HG03139 (cell line): ENCODE measurements around the gene PODXL2.
"Not testable (repeated sequence)": the region's sequence is repeated elsewhere in the genome, so short reads cannot be mapped to it uniquely, and the experiment has no call there.

Experiments
- ATAC-seq: cut with Tn5 transposase; IDR thresholded peaks from one replicate; pipeline ENCODE4 v1.9.1; 2021; ENCODE audit not compliant: unreplicated experiment

The PODXL2 gene

DNA sequence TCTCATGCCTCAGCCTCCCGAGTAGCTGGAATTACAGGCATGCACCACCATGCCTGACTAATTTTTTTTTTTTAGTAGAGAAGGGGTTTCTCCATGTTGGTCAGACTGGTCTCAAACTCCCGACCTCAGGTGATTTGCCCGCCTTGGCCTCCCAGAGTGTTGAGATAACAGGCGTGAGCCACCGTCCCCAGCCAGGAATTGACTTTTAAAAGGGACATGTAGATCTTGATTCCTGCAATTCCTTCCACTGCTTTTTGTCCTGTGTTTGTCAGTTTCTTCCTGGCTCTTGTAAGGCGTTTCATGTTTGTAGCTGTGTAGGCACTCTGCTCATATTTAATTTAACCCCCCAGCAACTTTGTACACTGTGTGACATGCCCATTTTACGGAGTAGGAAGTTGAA, 23.4 kb upstream of the PODXL2 start:
- not testable (repeated sequence) for ATAC-seq

DNA sequence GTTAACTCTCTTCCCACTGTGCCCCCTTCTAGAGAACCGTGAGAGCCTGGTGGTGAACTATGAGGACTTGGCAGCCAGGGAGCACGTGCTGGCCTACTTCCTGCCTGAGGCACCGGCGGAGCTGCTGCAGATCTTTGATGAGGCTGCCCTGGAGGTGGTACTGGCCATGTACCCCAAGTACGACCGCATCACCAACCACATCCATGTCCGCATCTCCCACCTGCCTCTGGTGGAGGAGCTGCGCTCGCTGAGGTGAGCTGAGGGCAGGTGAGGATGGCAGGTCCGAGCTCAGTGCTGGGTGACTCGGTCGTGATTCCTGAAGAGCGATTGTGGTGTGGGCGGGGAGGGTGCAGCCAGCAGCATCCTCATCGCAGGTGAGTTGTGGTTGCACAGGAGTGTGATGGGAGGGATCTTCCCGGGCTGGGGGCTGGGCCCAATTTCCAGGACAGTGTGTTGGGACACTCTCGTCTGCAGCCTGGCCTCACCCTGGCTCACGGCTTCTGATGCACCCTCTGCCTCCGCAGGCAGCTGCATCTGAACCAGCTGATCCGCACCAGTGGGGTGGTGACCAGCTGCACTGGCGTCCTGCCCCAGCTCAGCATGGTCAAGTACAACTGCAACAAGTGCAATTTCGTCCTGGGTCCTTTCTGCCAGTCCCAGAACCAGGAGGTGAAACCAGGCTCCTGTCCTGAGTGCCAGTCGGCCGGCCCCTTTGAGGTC, 22.7 kb upstream of the PODXL2 start:
- ATAC-seq: no peak

DNA sequence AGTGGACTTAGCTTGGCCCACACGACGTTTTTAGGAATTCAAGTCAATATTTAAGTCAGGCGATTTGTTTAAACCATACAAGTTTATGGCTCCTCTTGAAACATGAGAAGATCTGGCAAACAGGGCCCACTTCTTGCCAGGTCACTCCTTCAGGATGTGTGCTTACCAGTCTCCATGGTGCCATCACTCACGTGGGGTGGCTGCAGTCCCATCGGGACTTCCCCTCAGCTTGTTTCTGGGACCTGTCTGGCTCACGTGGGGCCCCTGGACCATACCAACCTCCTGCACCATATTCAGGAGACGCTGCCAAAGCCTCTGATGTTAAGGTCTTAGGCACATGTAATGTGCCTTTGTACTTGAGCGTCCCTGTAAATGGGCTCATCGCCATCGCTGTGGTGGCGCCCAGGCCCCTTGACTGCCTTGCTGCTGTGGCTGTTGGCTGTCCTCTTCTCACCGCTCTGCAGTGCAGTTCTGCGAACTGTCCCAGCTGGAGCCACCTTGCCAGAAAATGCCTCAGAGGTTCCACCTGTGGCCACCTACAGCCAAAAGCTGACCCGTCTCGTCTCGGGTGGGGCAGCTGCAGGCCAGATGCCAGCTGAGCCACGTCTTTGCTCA, 21.9 kb upstream of the PODXL2 start:
- ATAC-seq: no peak

GRCh38 chr3:127607675-127608361, 21.2 kb upstream of the PODXL2 start:
- no peak for ATAC-seq

- ATAC-seq: no peak
Observed at GRCh38 chr3:127608362-127608718, 20.6 kb upstream of the PODXL2 start.

GRCh38 chr3:127610105-127610504, 18.9 kb upstream of the PODXL2 start:
- ATAC-seq: no peak

GRCh38 chr3:127611251-127611650, 17.7 kb upstream of the PODXL2 start:
- ATAC-seq: no peak

- ATAC-seq: no peak
Observed at GRCh38 chr3:127612966-127613365, 16.0 kb upstream of the PODXL2 start.

GRCh38 chr3:127613406-127613805, 15.6 kb upstream of the PODXL2 start:
- ATAC-seq: no peak

GRCh38 chr3:127614928-127615589, 13.9 kb upstream of the PODXL2 start:
- ATAC-seq: no peak

DNA sequence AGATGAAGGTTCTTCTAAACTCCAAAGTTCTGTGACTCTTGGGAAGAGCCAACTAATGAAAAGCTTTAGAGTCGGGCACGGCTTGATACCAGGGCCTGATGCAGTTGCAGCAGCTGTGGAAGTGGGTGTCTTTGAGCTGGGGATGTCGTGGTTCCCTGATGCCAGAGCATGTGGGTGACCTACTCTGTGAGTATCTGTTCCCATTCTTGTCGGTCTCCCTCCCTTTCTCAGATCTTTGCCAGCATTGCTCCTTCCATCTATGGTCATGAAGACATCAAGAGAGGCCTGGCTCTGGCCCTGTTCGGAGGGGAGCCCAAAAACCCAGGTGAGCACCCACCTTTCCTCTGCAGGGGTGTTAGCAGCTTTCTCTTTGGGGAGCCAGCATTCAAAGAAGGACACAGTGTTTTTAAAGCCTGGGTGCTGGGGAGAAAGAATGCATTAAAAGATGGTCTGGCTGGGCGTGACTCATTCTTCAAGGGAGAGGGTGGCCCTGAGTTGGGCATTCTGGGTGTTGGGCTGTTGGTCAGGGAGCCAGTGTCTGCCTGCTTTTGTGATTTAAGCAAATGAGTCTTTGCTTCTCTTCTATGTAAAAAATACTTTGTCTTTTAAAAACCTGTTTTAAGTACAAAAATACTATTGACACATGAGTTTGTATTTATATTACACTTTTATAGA, 13.2 kb upstream of the PODXL2 start:
- ATAC-seq: no peak

DNA sequence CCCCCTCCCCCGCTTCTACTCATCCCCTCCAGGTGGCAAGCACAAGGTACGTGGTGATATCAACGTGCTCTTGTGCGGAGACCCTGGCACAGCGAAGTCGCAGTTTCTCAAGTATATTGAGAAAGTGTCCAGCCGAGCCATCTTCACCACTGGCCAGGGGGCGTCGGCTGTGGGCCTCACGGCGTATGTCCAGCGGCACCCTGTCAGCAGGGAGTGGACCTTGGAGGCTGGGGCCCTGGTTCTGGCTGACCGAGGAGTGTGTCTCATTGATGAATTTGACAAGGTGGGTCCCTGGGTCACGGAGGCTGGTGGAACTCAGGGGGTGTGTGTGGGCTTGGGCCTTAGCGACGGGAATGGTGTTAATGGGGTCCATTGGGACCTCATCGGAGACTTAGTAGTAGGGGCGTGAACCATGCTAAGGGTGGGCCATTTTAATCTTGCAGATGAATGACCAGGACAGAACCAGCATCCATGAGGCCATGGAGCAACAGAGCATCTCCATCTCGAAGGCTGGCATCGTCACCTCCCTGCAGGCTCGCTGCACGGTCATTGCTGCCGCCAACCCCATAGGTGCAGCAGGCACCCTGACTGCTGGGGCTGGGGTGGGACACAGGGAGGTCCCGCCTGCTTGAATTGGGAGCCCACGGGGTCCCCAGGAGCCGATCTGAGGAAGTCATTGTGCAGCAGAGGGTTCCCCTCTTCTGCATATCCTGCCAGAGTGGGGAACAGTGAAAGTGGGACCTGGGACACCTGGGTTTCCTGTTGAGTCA, 12.0 kb upstream of the PODXL2 start:
- no peak for ATAC-seq

DNA sequence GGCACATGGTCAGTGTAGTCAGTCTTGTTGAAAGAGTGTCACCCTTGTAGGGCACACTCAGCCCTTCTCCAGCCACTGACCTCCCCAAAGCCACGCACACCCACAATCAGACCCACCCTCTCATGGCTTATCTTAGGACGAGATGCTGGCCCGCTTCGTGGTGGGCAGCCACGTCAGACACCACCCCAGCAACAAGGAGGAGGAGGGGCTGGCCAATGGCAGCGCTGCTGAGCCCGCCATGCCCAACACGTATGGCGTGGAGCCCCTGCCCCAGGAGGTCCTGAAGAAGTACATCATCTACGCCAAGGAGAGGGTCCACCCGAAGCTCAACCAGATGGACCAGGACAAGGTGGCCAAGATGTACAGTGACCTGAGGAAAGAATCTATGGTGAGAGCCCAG, 10.1 kb upstream of the PODXL2 start:
- no peak for ATAC-seq

DNA sequence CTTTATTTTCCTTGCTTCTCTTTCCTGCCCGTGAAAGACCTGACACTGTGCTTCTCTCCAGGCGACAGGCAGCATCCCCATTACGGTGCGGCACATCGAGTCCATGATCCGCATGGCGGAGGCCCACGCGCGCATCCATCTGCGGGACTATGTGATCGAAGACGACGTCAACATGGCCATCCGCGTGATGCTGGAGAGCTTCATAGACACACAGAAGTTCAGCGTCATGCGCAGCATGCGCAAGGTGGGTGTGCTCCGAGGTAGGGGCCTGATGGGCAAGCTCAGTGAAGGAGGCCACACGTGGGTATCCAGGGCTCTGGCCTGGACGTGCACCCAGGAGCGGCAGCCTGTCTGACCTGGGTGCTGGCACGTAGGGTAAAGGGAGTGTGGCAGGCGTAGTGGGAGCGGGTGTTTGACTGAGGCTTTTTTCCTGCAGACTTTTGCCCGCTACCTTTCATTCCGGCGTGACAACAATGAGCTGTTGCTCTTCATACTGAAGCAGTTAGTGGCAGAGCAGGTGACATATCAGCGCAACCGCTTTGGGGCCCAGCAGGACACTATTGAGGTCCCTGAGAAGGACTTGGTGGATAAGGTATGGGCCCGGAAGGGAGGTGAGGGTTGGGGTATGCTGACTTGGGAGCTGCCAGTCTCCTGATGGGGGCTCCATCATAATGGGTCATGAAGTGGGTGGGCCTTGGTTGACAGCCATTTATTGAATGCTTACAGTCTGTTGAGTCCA, 8.2 kb upstream of the PODXL2 start:
- ATAC-seq: no peak

GRCh38 chr3:127622031-127622430, 7.0 kb upstream of the PODXL2 start:
- ATAC-seq: no peak

GRCh38 chr3:127622772-127623576, 6.0 kb upstream of the PODXL2 start:
- ATAC-seq: no peak

DNA sequence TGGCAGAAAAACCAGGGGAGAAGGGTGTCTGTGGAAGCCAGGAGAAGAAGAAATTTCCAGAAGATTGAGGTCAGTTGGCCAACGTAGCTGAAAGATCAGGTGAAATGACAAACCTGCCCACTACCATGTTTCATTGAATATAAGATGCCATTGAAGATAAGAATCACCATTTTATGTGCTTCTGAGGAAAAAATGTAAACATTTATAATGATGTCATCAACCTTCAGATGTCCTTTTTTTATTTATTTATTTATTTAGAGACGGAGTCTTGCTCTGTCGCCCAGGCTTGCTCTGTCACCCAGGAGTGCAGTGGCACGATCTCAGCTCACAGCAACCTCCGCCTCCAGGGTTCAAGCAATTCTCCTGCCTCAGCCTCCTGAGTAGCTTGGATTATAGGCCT, 4.9 kb upstream of the PODXL2 start:
- ATAC-seq: no peak

DNA sequence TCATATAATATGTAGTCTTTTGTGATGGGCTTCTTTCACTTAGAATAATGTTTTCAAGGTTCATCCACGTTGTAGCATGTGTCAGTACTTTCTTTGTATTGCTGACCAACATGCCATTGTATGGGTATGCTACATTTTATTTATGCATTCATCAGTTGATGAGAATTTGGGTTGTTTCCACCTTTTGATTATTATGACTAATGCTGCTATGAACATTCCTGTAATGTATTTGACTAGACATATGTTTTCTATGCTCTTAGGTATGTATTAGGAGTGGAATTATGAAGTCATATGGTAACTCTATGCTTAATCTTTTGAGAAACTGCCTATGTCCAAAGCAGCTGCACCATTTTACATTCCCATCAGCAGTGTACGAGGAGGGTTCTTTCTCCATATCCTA, 3.2 kb upstream of the PODXL2 start:
- no peak for ATAC-seq

DNA sequence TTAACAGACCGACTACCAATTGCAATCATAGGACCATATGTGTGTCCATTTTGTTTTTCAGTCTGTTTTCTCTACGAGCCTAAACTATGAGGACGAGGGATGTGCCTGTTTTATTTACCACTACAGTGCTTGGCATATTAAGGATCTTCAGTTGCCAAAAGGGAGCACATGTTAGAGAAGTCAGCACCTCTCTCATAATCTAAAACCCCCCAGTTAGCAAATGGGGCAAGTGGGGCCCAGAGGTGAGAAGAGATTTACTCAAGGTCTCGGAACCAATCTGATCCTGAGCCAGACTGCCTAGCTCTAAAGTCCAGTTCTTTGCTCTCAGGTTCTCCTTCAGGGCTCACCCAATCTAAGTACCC, 578 bp upstream of the PODXL2 start:
- no peak for ATAC-seq
